IMR-90 (cell line): Measurements from ENCODE around the gene ECT2. TPM values are rescaled to one million over a fixed set of nuclear protein-coding genes. Genes with fewer than 3 reads are reported as not detected.

ENCODE experiments used
- ATAC-seq: fragments of 200-7000 bp; cut with Tn5 transposase; 2 replicates; pipeline ENCODE4 v1.9.1; 2020; ENCODE audit warnings: low read depth, mild to moderate bottlenecking, moderate library complexity
- BruUV-seq: library from RNA; stranded (reverse); fragments of 400-500 nt; replicated peaks from 2 replicates; lab custom pipeline; 2021; lab: Mats Ljungman, UMichigan
- CTCF ChIA-PET: fragments of 300-600 bp; formaldehyde crosslinking; extraction: SDS; loops from one replicate; lab custom pipeline; 2021; ENCODE audit warnings: antibody characterized with exemption; lab: Yijun Ruan, JAX
- POLR2A ChIA-PET: fragments of 300-600 bp; sonication (Branson Sonifier 250); formaldehyde crosslinking; loops from one replicate; lab custom pipeline; 2022; ENCODE audit warnings: antibody characterized with exemption; ENCODE audit not compliant: unreplicated experiment; lab: Charles Lee
- DNase-seq: peaks from one replicate; pipeline ENCODE4 v3.0.0; 2013
- H2AFZ ChIP-seq: replicated peaks from 2 replicates; pipeline ENCODE3; 2013; ENCODE audit warnings: low read length, mild to moderate bottlenecking; ENCODE audit not compliant: poor library complexity
- H2AK5ac ChIP-seq: 2 replicates; pipeline ENCODE4 v1.6.1; 2013; ENCODE audit warnings: low read depth, low read length, inconsistent platforms
- H2AK9ac ChIP-seq: replicated peaks from 2 replicates; pipeline ENCODE3; 2013; ENCODE audit warnings: mild to moderate bottlenecking, low read depth, low read length, moderate library complexity; ENCODE audit not compliant: poor library complexity
- H2BK120ac ChIP-seq: 2 replicates; pipeline ENCODE4 v1.6.1; 2013; ENCODE audit warnings: low read depth, low read length, inconsistent platforms
- H2BK15ac ChIP-seq: 3 replicates; pipeline ENCODE4 v1.6.1; 2013; ENCODE audit warnings: low read depth, low read length, inconsistent platforms
- H2BK20ac ChIP-seq: 2 replicates; pipeline ENCODE4 v1.6.1; 2013; ENCODE audit warnings: low read depth, mild to moderate bottlenecking, inconsistent platforms, low read length, moderate library complexity
- H2BK5ac ChIP-seq: 2 replicates; pipeline ENCODE4 v1.6.1; 2013; ENCODE audit warnings: mild to moderate bottlenecking, low read depth, low read length, inconsistent platforms; ENCODE audit not compliant: poor library complexity, severe bottlenecking
- H3K14ac ChIP-seq: replicated peaks from 2 replicates; pipeline ENCODE4 v1.6.1; 2013; ENCODE audit warnings: low read depth, low read length, inconsistent platforms
- H3K18ac ChIP-seq: 2 replicates; pipeline ENCODE4 v1.6.1; 2013; ENCODE audit warnings: low read depth, low read length, control low read depth
- H3K23ac ChIP-seq: 2 replicates; pipeline ENCODE4 v1.6.1; 2013; ENCODE audit warnings: low read depth, low read length, inconsistent platforms
- H3K27ac ChIP-seq: 2 replicates; pipeline ENCODE4 v1.5.1; 2013; ENCODE audit warnings: mild to moderate bottlenecking, control low read depth, low read length; ENCODE audit not compliant: insufficient read depth
- H3K27me3 ChIP-seq: 2 replicates; pipeline ENCODE4 v1.6.1; 2013; ENCODE audit warnings: low read length; ENCODE audit not compliant: control insufficient read depth, insufficient read depth
- H3K36me3 ChIP-seq: 2 replicates; pipeline ENCODE4 v1.6.1; 2013; ENCODE audit warnings: low read length, mixed read lengths; ENCODE audit not compliant: control insufficient read depth, insufficient read depth
- H3K4ac ChIP-seq: 2 replicates; pipeline ENCODE4 v1.6.1; 2013; ENCODE audit warnings: low read depth, low read length, inconsistent platforms
- H3K4me1 ChIP-seq: 2 replicates; pipeline ENCODE4 v1.6.1; 2013; ENCODE audit warnings: low read length, mixed read lengths; ENCODE audit not compliant: control insufficient read depth, insufficient read depth
- H3K4me2 ChIP-seq: 2 replicates; pipeline ENCODE4 v1.6.1; 2013; ENCODE audit warnings: low read depth, mild to moderate bottlenecking, control low read depth, low read length, moderate library complexity
- H3K4me3 ChIP-seq: 2 replicates; pipeline ENCODE4 v1.5.1; 2013; ENCODE audit warnings: low read depth, mild to moderate bottlenecking, control low read depth, low read length, moderate library complexity; ENCODE audit not compliant: insufficient read depth
- H3K56ac ChIP-seq: 2 replicates; pipeline ENCODE4 v1.6.1; 2013; ENCODE audit warnings: low read length, inconsistent platforms; ENCODE audit not compliant: insufficient read depth; ENCODE audit errors: extremely low read depth
- H3K79me1 ChIP-seq, 2 experiments: 2 replicates each; pipeline ENCODE4 v1.6.1; 2013; ENCODE audit warnings: low read length in 2 of 2, inconsistent platforms in 1 of 2, low read depth in 1 of 2
- H3K9ac ChIP-seq: 2 replicates; pipeline ENCODE4 v1.6.1; 2013; ENCODE audit warnings: low read depth, low read length, control low read depth
- H3K9me1 ChIP-seq: 2 replicates; pipeline ENCODE4 v1.6.1; 2013; ENCODE audit warnings: low read length, inconsistent platforms; ENCODE audit not compliant: insufficient read depth
- H3K9me3 ChIP-seq: 2 replicates; pipeline ENCODE4 v1.6.1; 2013; ENCODE audit warnings: low read length; ENCODE audit not compliant: control insufficient read depth, insufficient read depth
- H4K20me1 ChIP-seq: 2 replicates; pipeline ENCODE4 v1.6.1; 2013; ENCODE audit warnings: low read length, inconsistent platforms; ENCODE audit not compliant: insufficient read depth
- H4K5ac ChIP-seq: 2 replicates; pipeline ENCODE4 v1.6.1; 2013; ENCODE audit warnings: mild to moderate bottlenecking, low read depth, low read length, control low read depth
- H4K8ac ChIP-seq, 2 experiments: 2 replicates each; pipeline ENCODE4 v1.6.1; 2013; ENCODE audit warnings: low read depth in 2 of 2, low read length in 2 of 2, control low read depth in 1 of 2, inconsistent platforms in 1 of 2
- H4K91ac ChIP-seq: 2 replicates; pipeline ENCODE4 v1.6.1; 2013; ENCODE audit warnings: low read depth, low read length, inconsistent platforms; ENCODE audit not compliant: insufficient read depth
- FOS ChIP-seq: fragments of 150-350 bp; IDR thresholded peaks from 2 replicates; pipeline ENCODE4 v1.6.1; 2016; ENCODE audit warnings: low read depth, low read length
- MAFK ChIP-seq: IDR thresholded peaks from 2 replicates; pipeline ENCODE4 v1.6.1; 2012; ENCODE audit warnings: low read depth, low read length, improper control_type of control experiment
- NFE2L2 ChIP-seq: fragments of 150-350 bp; IDR thresholded peaks from 2 replicates; pipeline ENCODE4 v1.6.1; 2016; ENCODE audit warnings: low read depth, mild to moderate bottlenecking, low read length
- WGBS, 2 experiments: methylation state at CpG; one replicate each; pipeline versions ENCODE4 v1.1.5 to v1.1.7; 2013; ENCODE audit warnings: missing lambda C conversion rate in 2 of 2; ENCODE audit not compliant: insufficient read length in 1 of 2; ENCODE audit errors: extremely low coverage in 2 of 2; 5-methylcytosine and 5-hydroxymethylcytosine counted together
- dilution Hi-C: fragments of 300-500 bp; cut with HindIII; formaldehyde crosslinking; loops from one replicate; pipeline ENCODE4 v1.14.3; 2018; ENCODE audit warnings: low sequenced_read_pairs; ENCODE audit not compliant: unreplicated experiment
- in situ Hi-C: fragments of 300-500 bp; cut with MboI; formaldehyde crosslinking; loops from 3 replicates; pipeline ENCODE4 v1.14.3; 2019; ENCODE audit warnings: low sequenced_read_pairs, inconsistent platforms, mixed read lengths
- intact Hi-C: fragments of 100-400 bp; cut with micrococcal nuclease; formaldehyde crosslinking; loops from 2 replicates; pipeline ENCODE4 v1.10.0; 2022
- polyA plus RNA-seq, 3 experiments: library from polyadenylated mRNA; depleted of rRNA; stranded (reverse); fragments of >200 nt; gene quantifications; 2 replicates each; pipeline ENCODE4 v1.2.3, GENCODE V29; 2012; ENCODE audit warnings: low replicate concordance in 1 of 3
- total RNA-seq: library from RNA; depleted of rRNA; stranded (reverse); fragments of >200 nt; gene quantifications from 2 replicates; pipeline ENCODE4 v1.2.3, GENCODE V29; 2012
- TF ChIP-seq, protein P1 (sequence below): conservative IDR thresholded peaks from 2 replicates; pipeline ENCODE4 v1.5.1; 2012; ENCODE audit warnings: mild to moderate bottlenecking, low read depth, low read length, improper control_type of control experiment

Gene ECT2
- total and polyA plus RNA-seq, 2 of the 4 experiments (the other 2 are of a cell fraction): 18.1 to 37.8 TPM

DNA sequence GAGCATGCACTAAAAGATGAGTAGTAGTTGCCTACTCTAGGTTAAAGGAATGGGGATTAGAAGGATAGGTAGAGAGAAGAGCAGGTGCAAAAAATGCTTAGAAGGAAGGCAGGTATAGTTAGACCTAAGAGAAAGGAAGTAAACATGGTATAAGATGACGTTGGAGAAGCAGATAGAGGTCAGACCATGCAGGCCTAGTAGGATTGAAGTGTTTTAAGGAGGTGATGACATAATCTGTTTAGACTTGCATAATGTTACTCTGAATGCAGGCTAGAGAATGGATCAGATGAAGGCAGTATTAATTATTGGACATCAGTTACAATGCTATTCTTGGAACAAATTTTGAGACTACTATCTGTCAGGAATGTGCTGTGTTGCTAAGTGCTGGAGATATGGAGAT is 11.1 kb upstream of the ECT2 start:
- H2BK15ac ChIP-seq: no peak overlapping the region
- no peak overlapping the region for H4K5ac ChIP-seq
- no peak overlapping the region for H2AK5ac ChIP-seq
- BruUV-seq: no TSS peak
- H3K4ac ChIP-seq: no peak overlapping the region
- dilution Hi-C loops: no loop called here
- H4K8ac ChIP-seq: no peak overlapping the region
- no peak overlapping the region for H2BK5ac ChIP-seq
- H4K91ac ChIP-seq: no peak overlapping the region
- CTCF ChIA-PET: no interaction called here
- no peaks in the 10 kb centered on the region for H3K27me3 ChIP-seq
- TF ChIP-seq, protein P1, sequence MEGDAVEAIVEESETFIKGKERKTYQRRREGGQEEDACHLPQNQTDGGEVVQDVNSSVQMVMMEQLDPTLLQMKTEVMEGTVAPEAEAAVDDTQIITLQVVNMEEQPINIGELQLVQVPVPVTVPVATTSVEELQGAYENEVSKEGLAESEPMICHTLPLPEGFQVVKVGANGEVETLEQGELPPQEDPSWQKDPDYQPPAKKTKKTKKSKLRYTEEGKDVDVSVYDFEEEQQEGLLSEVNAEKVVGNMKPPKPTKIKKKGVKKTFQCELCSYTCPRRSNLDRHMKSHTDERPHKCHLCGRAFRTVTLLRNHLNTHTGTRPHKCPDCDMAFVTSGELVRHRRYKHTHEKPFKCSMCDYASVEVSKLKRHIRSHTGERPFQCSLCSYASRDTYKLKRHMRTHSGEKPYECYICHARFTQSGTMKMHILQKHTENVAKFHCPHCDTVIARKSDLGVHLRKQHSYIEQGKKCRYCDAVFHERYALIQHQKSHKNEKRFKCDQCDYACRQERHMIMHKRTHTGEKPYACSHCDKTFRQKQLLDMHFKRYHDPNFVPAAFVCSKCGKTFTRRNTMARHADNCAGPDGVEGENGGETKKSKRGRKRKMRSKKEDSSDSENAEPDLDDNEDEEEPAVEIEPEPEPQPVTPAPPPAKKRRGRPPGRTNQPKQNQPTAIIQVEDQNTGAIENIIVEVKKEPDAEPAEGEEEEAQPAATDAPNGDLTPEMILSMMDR: no peak
- TF ChIP-seq FOS (no peak), NFE2L2 (no peak), MAFK (no peak)
- H3K79me1 ChIP-seq: no peaks in the 10 kb centered on the region
- H2AK9ac ChIP-seq: no peak overlapping the region
- no peak overlapping the region for H3K14ac ChIP-seq
- no peaks in the 10 kb centered on the region for H3K36me3 ChIP-seq
- no peak overlapping the region for H3K9ac ChIP-seq
- DNase-seq (no peak), ATAC-seq (no peak)
- no peak overlapping the region for H2BK120ac ChIP-seq
- H3K4me2 ChIP-seq: no peak overlapping the region
- no peak overlapping the region for H3K18ac ChIP-seq
- H3K4me3 ChIP-seq: no peak overlapping the region
- no peaks in the 10 kb centered on the region for H3K4me1 ChIP-seq
- WGBS, 2 experiments: 40% methylated on average over 1 of the region's 1 CpG; no CpG with 5 or more reads in 1 of the 2 experiments
- POLR2A ChIA-PET: no interaction called here
- H3K56ac ChIP-seq: no peak overlapping the region
- no peaks in the 10 kb centered on the region for H4K20me1 ChIP-seq
- H3K9me1 ChIP-seq: no peaks in the 10 kb centered on the region
- intact Hi-C loops: no loop called here
- no peak overlapping the region for H2BK20ac ChIP-seq
- no peak overlapping the region for H3K23ac ChIP-seq
- H2AFZ ChIP-seq: no peak overlapping the region
- H3K9me3 ChIP-seq: no peaks in the 10 kb centered on the region
- H3K27ac ChIP-seq: no peak overlapping the region
- in situ Hi-C loops: no loop called here
